B cell (primary cell): ENCODE measurements around the gene MRPS34.

Source experiments
- EZH2 ChIP-seq: IDR thresholded peaks from 2 replicates; pipeline ENCODE4 v1.6.1; 2012; ENCODE audit warnings: borderline replicate concordance, low read depth, mild to moderate bottlenecking, moderate library complexity, low read length; ENCODE audit not compliant: insufficient read depth, poor library complexity, severe bottlenecking
- TF ChIP-seq, protein P1 (sequence below): fragments of 200-600 bp; IDR thresholded peaks from one replicate; pipeline ENCODE4 v1.8.0; 2022; ENCODE audit warnings: antibody characterized with exemption, mild to moderate bottlenecking

- TF ChIP-seq, protein P1, sequence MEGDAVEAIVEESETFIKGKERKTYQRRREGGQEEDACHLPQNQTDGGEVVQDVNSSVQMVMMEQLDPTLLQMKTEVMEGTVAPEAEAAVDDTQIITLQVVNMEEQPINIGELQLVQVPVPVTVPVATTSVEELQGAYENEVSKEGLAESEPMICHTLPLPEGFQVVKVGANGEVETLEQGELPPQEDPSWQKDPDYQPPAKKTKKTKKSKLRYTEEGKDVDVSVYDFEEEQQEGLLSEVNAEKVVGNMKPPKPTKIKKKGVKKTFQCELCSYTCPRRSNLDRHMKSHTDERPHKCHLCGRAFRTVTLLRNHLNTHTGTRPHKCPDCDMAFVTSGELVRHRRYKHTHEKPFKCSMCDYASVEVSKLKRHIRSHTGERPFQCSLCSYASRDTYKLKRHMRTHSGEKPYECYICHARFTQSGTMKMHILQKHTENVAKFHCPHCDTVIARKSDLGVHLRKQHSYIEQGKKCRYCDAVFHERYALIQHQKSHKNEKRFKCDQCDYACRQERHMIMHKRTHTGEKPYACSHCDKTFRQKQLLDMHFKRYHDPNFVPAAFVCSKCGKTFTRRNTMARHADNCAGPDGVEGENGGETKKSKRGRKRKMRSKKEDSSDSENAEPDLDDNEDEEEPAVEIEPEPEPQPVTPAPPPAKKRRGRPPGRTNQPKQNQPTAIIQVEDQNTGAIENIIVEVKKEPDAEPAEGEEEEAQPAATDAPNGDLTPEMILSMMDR: no peak
- TF ChIP-seq EZH2: no peak
These were observed 45.0 kb downstream of the MRPS34 start for GRCh38 chr16:1727651-1728624.
